H9 (cell line): ENCODE data around the gene FBXO47. TPM values are rescaled to one million over a fixed set of nuclear protein-coding genes. Genes with fewer than 3 reads are reported as not detected.

Source experiments
- DNase-seq: peaks from one replicate; pipeline ENCODE4 v3.0.0-alpha.2; 2017
- H2AFZ ChIP-seq: one replicate; pipeline ENCODE4 v1.6.1; 2013; ENCODE audit warnings: mild to moderate bottlenecking, low read length, control low read depth, moderate library complexity
- H2AK5ac ChIP-seq: 2 replicates; pipeline ENCODE4 v1.6.1; 2013; ENCODE audit warnings: low read length, control low read depth, mixed read lengths; ENCODE audit not compliant: insufficient read length
- H2BK120ac ChIP-seq: one replicate; pipeline ENCODE4 v1.6.1; 2013; ENCODE audit warnings: low read depth, mild to moderate bottlenecking, low read length, control low read depth, inconsistent platforms; ENCODE audit not compliant: poor library complexity, severe bottlenecking
- H2BK12ac ChIP-seq: 2 replicates; pipeline ENCODE4 v1.6.1; 2013; ENCODE audit warnings: low read length, control low read depth, mixed read lengths, low read depth; ENCODE audit not compliant: insufficient read length
- H2BK15ac ChIP-seq: 2 replicates; pipeline ENCODE4 v1.6.1; 2013; ENCODE audit warnings: low read depth, low read length, control low read depth
- H2BK20ac ChIP-seq: one replicate; pipeline ENCODE4 v1.6.1; 2013; ENCODE audit warnings: low read depth, mild to moderate bottlenecking, low read length, control low read depth, inconsistent platforms; ENCODE audit not compliant: poor library complexity, severe bottlenecking
- H2BK5ac ChIP-seq: 2 replicates; pipeline ENCODE4 v1.6.1; 2013; ENCODE audit warnings: low read length, control low read depth, mixed read lengths; ENCODE audit not compliant: insufficient read length
- H3K14ac ChIP-seq: 2 replicates; pipeline ENCODE4 v1.6.1; 2013; ENCODE audit warnings: low read length, control low read depth; ENCODE audit not compliant: insufficient read depth
- H3K18ac ChIP-seq: 2 replicates; pipeline ENCODE4 v1.6.1; 2013; ENCODE audit warnings: low read depth, mild to moderate bottlenecking, mixed read lengths, low read length, control low read depth; ENCODE audit not compliant: insufficient read length
- H3K23ac ChIP-seq: 2 replicates; pipeline ENCODE4 v1.6.1; 2013; ENCODE audit warnings: low read length, control low read depth, mixed read lengths, low read depth; ENCODE audit not compliant: insufficient read length
- H3K23me2 ChIP-seq: 2 replicates; pipeline ENCODE4 v1.6.1; 2013; ENCODE audit warnings: low read depth, mild to moderate bottlenecking, mixed read lengths, low read length, control low read depth; ENCODE audit not compliant: insufficient read length, poor library complexity, severe bottlenecking
- H3K27ac ChIP-seq: 2 replicates; pipeline ENCODE4 v1.5.1; 2013; ENCODE audit warnings: low read length, control low read depth, mixed read lengths, low read depth; ENCODE audit not compliant: insufficient read length
- H3K27me3 ChIP-seq: 2 replicates; pipeline ENCODE4 v1.6.1; 2013; ENCODE audit warnings: low read length, control low read depth, inconsistent platforms; ENCODE audit not compliant: insufficient read depth
- H3K4ac ChIP-seq: 2 replicates; pipeline ENCODE4 v1.6.1; 2013; ENCODE audit warnings: low read depth, mild to moderate bottlenecking, control low read depth, inconsistent platforms, low read length, moderate library complexity
- H3K4me1 ChIP-seq: 2 replicates; pipeline ENCODE4 v1.6.1; 2013; ENCODE audit warnings: low read length, control low read depth, inconsistent platforms; ENCODE audit not compliant: insufficient read depth
- H3K4me2 ChIP-seq: 2 replicates; pipeline ENCODE4 v1.6.1; 2013; ENCODE audit warnings: low read length, control low read depth, mixed read lengths; ENCODE audit not compliant: insufficient read length, insufficient read depth
- H3K56ac ChIP-seq: 2 replicates; pipeline ENCODE4 v1.6.1; 2013; ENCODE audit warnings: low read depth, mild to moderate bottlenecking, mixed read lengths, low read length, control low read depth; ENCODE audit not compliant: insufficient read length
- H3K79me1 ChIP-seq: 2 replicates; pipeline ENCODE4 v1.6.1; 2013; ENCODE audit warnings: low read depth, mild to moderate bottlenecking, moderate library complexity, low read length, control low read depth, inconsistent platforms; ENCODE audit not compliant: insufficient read depth, poor library complexity, severe bottlenecking
- H3K79me2 ChIP-seq: 2 replicates; pipeline ENCODE4 v1.6.1; 2013; ENCODE audit warnings: low read length, control low read depth, inconsistent platforms; ENCODE audit not compliant: insufficient read depth
- H3K9ac ChIP-seq: 2 replicates; pipeline ENCODE4 v1.6.1; 2013; ENCODE audit warnings: low read length, control low read depth, mixed read lengths; ENCODE audit not compliant: insufficient read length; ENCODE audit errors: extremely low read depth
- H3K9me3 ChIP-seq: one replicate; pipeline ENCODE4 v1.6.1; 2013; ENCODE audit warnings: low read depth, low read length, inconsistent platforms; ENCODE audit not compliant: control insufficient read depth
- H3T11ph ChIP-seq: one replicate; pipeline ENCODE4 v1.6.1; 2013; ENCODE audit warnings: mild to moderate bottlenecking, low read length, control low read depth, inconsistent platforms
- H4K20me1 ChIP-seq: one replicate; pipeline ENCODE4 v1.6.1; 2013; ENCODE audit not compliant: control insufficient read depth, insufficient read length, insufficient read depth
- H4K5ac ChIP-seq: 2 replicates; pipeline ENCODE4 v1.6.1; 2013; ENCODE audit warnings: low read depth, mild to moderate bottlenecking, mixed read lengths, low read length, control low read depth; ENCODE audit not compliant: insufficient read length
- H4K8ac ChIP-seq: replicated peaks from 2 replicates; pipeline ENCODE4 v1.6.1; 2013; ENCODE audit warnings: low read length, control low read depth, mixed read lengths, low read depth; ENCODE audit not compliant: insufficient read length
- H4K91ac ChIP-seq: 2 replicates; pipeline ENCODE4 v1.6.1; 2013; ENCODE audit warnings: low read depth, mild to moderate bottlenecking, moderate library complexity, mixed read lengths, low read length, control low read depth; ENCODE audit not compliant: insufficient read length
- H3K27ac Mint-ChIP-seq, 3 experiments: 2 replicates in 2 of 3; 3 replicates in 1 of 3; pipeline ENCODE4 v1.8.0; 2020 to 2021; ENCODE audit warnings: mixed read lengths in 3 of 3, mild to moderate bottlenecking in 1 of 3, moderate library complexity in 1 of 3
- H3K27me3 Mint-ChIP-seq: 2 replicates; pipeline ENCODE4 v1.8.0; 2021; ENCODE audit warnings: low read depth, mild to moderate bottlenecking, moderate library complexity, mixed read lengths
- H3K36me3 Mint-ChIP-seq, 3 experiments: 2 replicates in 2 of 3; 3 replicates in 1 of 3; pipeline ENCODE4 v1.8.0; 2020 to 2021; ENCODE audit warnings: low read depth in 3 of 3, mixed read lengths in 3 of 3; ENCODE audit not compliant: insufficient read depth in 1 of 3
- H3K4me1 Mint-ChIP-seq, 2 experiments: 2 replicates each; pipeline ENCODE4 v1.8.0; 2020; ENCODE audit warnings: mixed read lengths in 2 of 2
- H3K4me3 Mint-ChIP-seq, 2 experiments: 2 replicates in 1 of 2; 3 replicates in 1 of 2; pipeline ENCODE4 v1.8.0; 2020 to 2021; ENCODE audit warnings: mild to moderate bottlenecking in 2 of 2, mixed read lengths in 2 of 2, moderate library complexity in 1 of 2
- H3K9me3 Mint-ChIP-seq, 2 experiments: 2 replicates in 1 of 2; 3 replicates in 1 of 2; pipeline ENCODE4 v1.8.0; 2020; ENCODE audit warnings: mild to moderate bottlenecking in 2 of 2, mixed read lengths in 2 of 2, moderate library complexity in 1 of 2
- WGBS: extraction: QIAGEN DNeasy Blood & Tissue Kit; methylation state at CpG from one replicate; pipeline ENCODE4 v1.1.7; 2013; ENCODE audit warnings: missing lambda C conversion rate, low lambda C conversion rate, mixed read lengths; ENCODE audit not compliant: insufficient read length; ENCODE audit errors: extremely low coverage; 5-methylcytosine and 5-hydroxymethylcytosine counted together
- total RNA-seq: library from RNA; stranded (reverse); gene quantifications from 2 replicates; pipeline ENCODE4 v1.2.1, GENCODE V29; 2021
- TF ChIP-seq, protein P1 (sequence below): fragments of 200-600 bp; sonication (generic); conservative IDR thresholded peaks from 3 replicates; pipeline ENCODE4 v1.8.0; 2021; ENCODE audit warnings: antibody characterized with exemption, mild to moderate bottlenecking

The FBXO47 gene
- total RNA-seq, 1 experiment from 2014 or later, result not detected

DNA sequence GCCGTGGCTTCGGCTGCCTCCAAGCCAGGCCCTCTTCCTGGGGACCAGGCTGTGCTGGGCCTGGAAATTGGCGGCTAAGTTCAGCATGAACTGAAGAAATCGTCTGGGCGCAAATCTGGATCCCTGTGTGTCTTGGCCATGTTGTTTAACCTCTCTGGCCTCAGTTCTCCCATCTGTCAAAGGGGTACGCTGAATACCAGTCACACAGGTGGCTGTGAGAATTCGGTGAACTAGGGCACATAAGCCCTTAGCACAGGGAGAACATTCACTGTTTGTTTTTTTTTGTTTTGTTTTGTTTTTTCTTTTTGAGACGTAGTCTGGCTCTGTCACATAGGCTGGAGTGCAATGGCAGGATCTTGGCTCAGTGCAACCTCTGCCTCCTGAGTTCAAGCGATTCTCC is 78.4 kb downstream of the FBXO47 start:
- Histone ChIP-seq H3K23me2 (no peaks in the 10 kb centered on the region), H3K4ac (no peak overlapping the region), H3K27me3 (no peaks in the 10 kb centered on the region), H2BK20ac (no peak overlapping the region), H3K9me3 (no peaks in the 10 kb centered on the region), H3K79me1 (no peaks in the 10 kb centered on the region), H4K20me1 (peaks cover 2% of the 10 kb centered on the region), H3K14ac (no peak overlapping the region), H2AFZ (no peak overlapping the region), H2BK5ac (no peak overlapping the region), H4K5ac (no peak overlapping the region), H2AK5ac (no peak overlapping the region), H2BK15ac (no peak overlapping the region), H3K79me2 (peaks cover 2% of the 10 kb centered on the region; the same call in 1 of the 2 replicates), H3K4me1 (no peaks in the 10 kb centered on the region; the same call in 1 of the 2 replicates), H2BK120ac (no peak overlapping the region), H3T11ph (no peak overlapping the region), H3K4me2 (no peak overlapping the region), H4K8ac (no peak overlapping the region), H3K18ac (no peak overlapping the region), H3K9ac (no peak overlapping the region), H3K27ac (no peak overlapping the region), H3K23ac (no peak overlapping the region), H4K91ac (no peak overlapping the region), H2BK12ac (no peak overlapping the region), H3K56ac (no peak overlapping the region)
- no peaks in the 10 kb centered on the region for H3K9me3 Mint-ChIP-seq
- no peak overlapping the region for H3K4me3 Mint-ChIP-seq
- no peaks in the 10 kb centered on the region for H3K27me3 Mint-ChIP-seq
- no peak overlapping the region; a peak in 1 of 7 replicates for H3K27ac Mint-ChIP-seq
- H3K4me1 Mint-ChIP-seq, result peaks cover 24 to 36% of the 10 kb centered on the region in 2 experiments
- DNase-seq, result no peak
- TF ChIP-seq, protein P1, sequence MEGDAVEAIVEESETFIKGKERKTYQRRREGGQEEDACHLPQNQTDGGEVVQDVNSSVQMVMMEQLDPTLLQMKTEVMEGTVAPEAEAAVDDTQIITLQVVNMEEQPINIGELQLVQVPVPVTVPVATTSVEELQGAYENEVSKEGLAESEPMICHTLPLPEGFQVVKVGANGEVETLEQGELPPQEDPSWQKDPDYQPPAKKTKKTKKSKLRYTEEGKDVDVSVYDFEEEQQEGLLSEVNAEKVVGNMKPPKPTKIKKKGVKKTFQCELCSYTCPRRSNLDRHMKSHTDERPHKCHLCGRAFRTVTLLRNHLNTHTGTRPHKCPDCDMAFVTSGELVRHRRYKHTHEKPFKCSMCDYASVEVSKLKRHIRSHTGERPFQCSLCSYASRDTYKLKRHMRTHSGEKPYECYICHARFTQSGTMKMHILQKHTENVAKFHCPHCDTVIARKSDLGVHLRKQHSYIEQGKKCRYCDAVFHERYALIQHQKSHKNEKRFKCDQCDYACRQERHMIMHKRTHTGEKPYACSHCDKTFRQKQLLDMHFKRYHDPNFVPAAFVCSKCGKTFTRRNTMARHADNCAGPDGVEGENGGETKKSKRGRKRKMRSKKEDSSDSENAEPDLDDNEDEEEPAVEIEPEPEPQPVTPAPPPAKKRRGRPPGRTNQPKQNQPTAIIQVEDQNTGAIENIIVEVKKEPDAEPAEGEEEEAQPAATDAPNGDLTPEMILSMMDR, result no peak
- WGBS, result no CpG with 5 or more reads among the region's 9 CpGs
- peaks cover 2 to 49% (median 37%) of the 10 kb centered on the region in 3 experiments; a peak in 5 of 7 replicates for H3K36me3 Mint-ChIP-seq
